Ishikawa (cell line): ENCODE data around the gene SMAP1.

ENCODE experiments used
- CEBPB ChIP-seq: IDR thresholded peaks from 2 replicates; pipeline ENCODE4 v1.6.1; 2012
- CREB1 ChIP-seq: IDR thresholded peaks from 2 replicates; pipeline ENCODE4 v1.6.1; 2012; ENCODE audit warnings: low read depth
- EGR1 ChIP-seq: IDR thresholded peaks from 2 replicates; pipeline ENCODE4 v1.6.1; 2012
- EP300 ChIP-seq: IDR thresholded peaks from 2 replicates; pipeline ENCODE4 v1.6.1; 2012; ENCODE audit warnings: borderline replicate concordance
- FOXM1 ChIP-seq: IDR thresholded peaks from 2 replicates; pipeline ENCODE4 v1.6.1; 2012; ENCODE audit warnings: low read depth, borderline replicate concordance
- MAX ChIP-seq: IDR thresholded peaks from 2 replicates; pipeline ENCODE4 v1.6.1; 2012
- NFIC ChIP-seq: IDR thresholded peaks from 2 replicates; pipeline ENCODE4 v1.6.1; 2012
- RAD21 ChIP-seq: IDR thresholded peaks from 2 replicates; pipeline ENCODE4 v1.6.1; 2012; ENCODE audit warnings: low read depth
- REST ChIP-seq: IDR thresholded peaks from 2 replicates; pipeline ENCODE4 v1.6.1; 2012; ENCODE audit warnings: low read depth, mild to moderate bottlenecking
- TAF1 ChIP-seq: IDR thresholded peaks from 2 replicates; pipeline ENCODE4 v1.6.1; 2012; ENCODE audit warnings: low read depth, mild to moderate bottlenecking
- TCF12 ChIP-seq: IDR thresholded peaks from 2 replicates; pipeline ENCODE4 v1.6.1; 2012; ENCODE audit warnings: low read depth
- TEAD4 ChIP-seq: IDR thresholded peaks from 2 replicates; pipeline ENCODE4 v1.6.1; 2012
- USF1 ChIP-seq: IDR thresholded peaks from 2 replicates; pipeline ENCODE4 v1.6.1; 2012
- YY1 ChIP-seq: IDR thresholded peaks from 2 replicates; pipeline ENCODE4 v1.6.1; 2012; ENCODE audit warnings: low read depth
- ZBTB7A ChIP-seq: IDR thresholded peaks from 2 replicates; pipeline ENCODE4 v1.6.1; 2012; ENCODE audit warnings: low read depth

Gene SMAP1

GRCh38 chr6:70846207-70846835, 178.6 kb downstream of the SMAP1 start:
- TF ChIP-seq CREB1 = no peak

- TF ChIP-seq REST (no peak), ZBTB7A (no peak), FOXM1 (no peak), TAF1 (no peak), USF1 (no peak), NFIC (no peak), CEBPB (no peak), EGR1 (no peak), EP300 (no peak), TEAD4 (no peak), YY1 (no peak), TCF12 (no peak), RAD21 (no peak), MAX (no peak), CREB1 (no peak)
These were observed 179.7 kb downstream of the SMAP1 start for GRCh38 chr6:70847106-70848084.

GRCh38 chr6:70849348-70850069, 181.8 kb downstream of the SMAP1 start:
- TF ChIP-seq CREB1 (no peak), EP300 (no peak), USF1 (no peak), YY1 (no peak), TCF12 (no peak)

GRCh38 chr6:70852667-70853246, 185.1 kb downstream of the SMAP1 start:
- TF ChIP-seq CEBPB = no peak
- no peak for TF ChIP-seq REST
- no peak for TF ChIP-seq CREB1
- TF ChIP-seq ZBTB7A = no peak
- no peak for TF ChIP-seq TCF12
- TF ChIP-seq EGR1 = no peak
- no peak for TF ChIP-seq MAX
- no peak for TF ChIP-seq TEAD4
- no peak for TF ChIP-seq RAD21
- TF ChIP-seq YY1 = no peak

GRCh38 chr6:70857387-70858077, 189.8 kb downstream of the SMAP1 start:
- TF ChIP-seq MAX = no peak
- no peak for TF ChIP-seq EGR1
- no peak for TF ChIP-seq REST
- no peak for TF ChIP-seq RAD21
- TF ChIP-seq TCF12 = no peak
- TF ChIP-seq USF1 = no peak
- no peak for TF ChIP-seq TEAD4
- no peak for TF ChIP-seq TAF1
- no peak for TF ChIP-seq FOXM1
- TF ChIP-seq CEBPB = no peak
- no peak for TF ChIP-seq YY1
- no peak for TF ChIP-seq ZBTB7A
- no peak for TF ChIP-seq EP300
- no peak for TF ChIP-seq NFIC
- no peak for TF ChIP-seq CREB1
